ENCODE data around the gene SLC19A2.
"Not testable (repeated sequence)": the region's sequence is repeated elsewhere in the genome, so short reads cannot be mapped to it uniquely, and the experiment has no call there.

SLC19A2 gene, protein sequence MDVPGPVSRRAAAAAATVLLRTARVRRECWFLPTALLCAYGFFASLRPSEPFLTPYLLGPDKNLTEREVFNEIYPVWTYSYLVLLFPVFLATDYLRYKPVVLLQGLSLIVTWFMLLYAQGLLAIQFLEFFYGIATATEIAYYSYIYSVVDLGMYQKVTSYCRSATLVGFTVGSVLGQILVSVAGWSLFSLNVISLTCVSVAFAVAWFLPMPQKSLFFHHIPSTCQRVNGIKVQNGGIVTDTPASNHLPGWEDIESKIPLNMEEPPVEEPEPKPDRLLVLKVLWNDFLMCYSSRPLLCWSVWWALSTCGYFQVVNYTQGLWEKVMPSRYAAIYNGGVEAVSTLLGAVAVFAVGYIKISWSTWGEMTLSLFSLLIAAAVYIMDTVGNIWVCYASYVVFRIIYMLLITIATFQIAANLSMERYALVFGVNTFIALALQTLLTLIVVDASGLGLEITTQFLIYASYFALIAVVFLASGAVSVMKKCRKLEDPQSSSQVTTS

DNA sequence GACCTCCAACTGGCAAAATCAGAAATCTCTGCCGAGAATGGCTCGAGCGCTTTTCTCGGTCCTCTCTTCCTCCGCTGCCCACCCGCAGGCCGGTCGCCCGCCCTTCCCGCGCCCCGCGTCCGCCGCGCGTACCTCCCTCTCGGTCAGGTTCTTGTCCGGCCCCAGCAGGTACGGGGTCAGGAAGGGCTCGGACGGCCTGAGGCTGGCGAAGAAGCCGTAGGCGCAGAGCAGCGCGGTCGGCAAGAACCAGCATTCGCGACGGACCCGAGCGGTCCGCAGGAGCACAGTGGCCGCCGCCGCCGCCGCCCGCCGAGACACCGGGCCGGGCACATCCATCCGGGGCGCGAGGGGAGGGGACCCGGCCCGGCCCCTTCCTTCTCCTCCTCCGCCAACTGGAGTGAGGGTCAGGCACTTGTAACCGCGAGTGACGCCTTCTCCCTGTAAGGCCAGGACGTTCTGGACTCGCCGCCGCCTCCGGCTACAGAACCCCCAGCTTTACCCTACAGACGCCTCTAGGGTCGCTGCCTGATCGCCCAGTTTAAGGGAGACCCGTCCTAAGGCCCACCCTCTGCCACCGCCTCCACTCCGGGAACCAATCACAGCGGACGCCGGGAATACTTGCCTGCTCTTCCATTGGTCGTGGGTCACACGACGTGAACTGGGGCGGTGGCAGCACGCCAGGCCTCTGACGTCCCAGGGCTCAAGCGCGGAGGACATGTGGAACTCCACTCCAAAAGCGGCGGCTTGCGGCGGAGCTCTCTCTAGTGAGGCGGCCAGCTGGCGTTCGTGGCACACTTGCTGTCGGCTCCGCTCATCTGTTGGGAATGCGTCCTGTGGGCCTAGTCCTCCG, at the start of gene SLC19A2:
Gene SLC19A2, minus strand, starts transcription at position 514 of the 850 bp plus-strand sequence. Its CDS starts 178 bp downstream, at position 336.
- peak; percentile 78 to 100 (median 98) for DNase-seq

DNA sequence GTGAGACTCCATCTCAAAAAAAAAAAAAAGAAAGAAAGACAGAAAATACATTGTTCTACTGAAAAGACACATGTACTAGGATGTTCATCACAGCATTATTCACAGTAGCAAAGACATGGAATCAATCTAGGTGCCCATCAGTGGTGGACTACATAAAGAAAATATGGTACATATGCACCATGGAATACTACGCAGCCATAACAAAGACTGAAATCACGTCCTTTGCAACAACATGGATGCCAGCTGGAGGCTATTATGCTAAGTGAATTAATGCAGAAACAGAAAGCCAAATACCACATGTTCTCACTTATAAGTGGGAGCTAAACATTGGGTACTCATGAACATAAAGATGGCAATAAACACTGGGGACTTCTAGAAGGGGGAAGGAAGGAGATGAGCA, 48.9 kb upstream of the SLC19A2 start:
- no peak for DNase-seq

DNA sequence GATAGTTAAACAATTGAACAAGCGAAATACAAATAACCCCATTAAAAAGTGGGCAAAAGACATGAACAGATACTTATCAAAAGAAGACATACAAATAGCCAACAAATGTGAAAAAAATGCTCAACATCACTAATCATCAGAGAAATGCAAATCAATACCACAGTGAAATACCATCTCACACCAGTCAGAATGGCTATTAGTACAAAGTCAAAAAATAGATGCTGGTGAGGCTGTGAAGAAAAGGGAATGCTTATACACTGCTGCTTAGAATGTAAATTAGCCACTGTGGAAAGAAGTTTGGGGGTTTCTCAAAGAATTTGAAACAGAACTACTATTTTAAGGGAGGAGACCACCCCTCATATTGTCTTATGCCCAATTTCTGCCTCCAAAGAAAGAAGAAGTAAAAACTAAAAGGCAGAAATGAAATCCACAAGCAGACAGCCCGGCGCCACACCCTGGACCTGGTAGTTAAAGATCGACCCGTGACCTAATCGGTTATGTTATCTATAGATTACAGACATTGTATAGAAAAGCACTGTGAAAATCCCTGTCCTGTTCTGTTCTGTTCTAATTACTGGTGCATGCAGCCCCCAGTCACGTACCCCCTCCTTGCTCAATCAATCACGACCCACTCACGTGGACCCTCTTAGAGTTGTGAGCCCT, 47.9 kb upstream of the SLC19A2 start:
- not testable (repeated sequence) for DNase-seq

DNA sequence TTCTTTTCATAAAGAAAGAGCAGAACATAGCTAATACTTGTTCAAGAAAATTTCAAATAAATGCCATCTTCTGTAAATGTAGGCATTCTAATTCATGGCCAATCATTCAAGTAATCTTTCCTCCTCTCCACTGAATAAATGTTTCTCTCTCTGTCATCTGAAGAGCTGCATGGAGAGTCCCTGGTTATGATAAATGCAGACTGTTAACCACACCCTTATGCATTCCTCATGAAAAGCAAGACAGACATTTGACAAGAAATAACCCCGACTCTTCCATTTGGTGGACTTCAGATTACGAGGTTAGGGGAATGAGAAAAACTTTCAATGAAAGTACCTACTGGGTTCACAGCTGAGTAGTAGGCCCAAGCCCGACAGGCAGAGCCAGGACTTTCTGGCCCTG, 44.7 kb upstream of the SLC19A2 start:
- no peak for DNase-seq

DNA sequence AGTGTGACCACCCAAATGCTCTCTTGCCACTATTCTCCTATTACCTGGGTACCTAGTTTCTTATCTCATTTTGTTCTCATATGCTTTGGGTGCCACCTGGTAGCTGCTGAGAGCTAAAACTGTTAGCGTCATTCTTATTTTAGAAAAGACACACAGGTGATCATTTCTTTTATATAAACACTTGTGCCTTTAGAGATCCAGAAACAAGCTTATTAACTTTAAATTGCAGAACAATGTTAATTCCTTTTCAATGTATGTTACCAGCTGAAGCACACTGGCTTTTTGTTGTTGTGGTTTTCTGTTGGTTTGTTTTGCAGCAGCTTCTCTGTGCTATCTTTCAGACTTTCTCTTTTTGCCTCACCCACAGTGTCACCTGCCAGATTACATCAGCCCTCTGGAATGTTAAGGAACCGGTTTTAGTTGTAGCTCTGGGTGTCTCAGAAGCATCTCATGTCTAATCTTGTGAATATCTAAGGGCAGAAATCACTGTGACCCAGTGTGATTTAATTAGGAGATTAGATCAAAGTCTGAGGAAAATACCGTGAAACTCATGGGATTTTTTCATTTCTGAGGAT, 43.4 kb upstream of the SLC19A2 start:
- DNase-seq, result no peak

DNA sequence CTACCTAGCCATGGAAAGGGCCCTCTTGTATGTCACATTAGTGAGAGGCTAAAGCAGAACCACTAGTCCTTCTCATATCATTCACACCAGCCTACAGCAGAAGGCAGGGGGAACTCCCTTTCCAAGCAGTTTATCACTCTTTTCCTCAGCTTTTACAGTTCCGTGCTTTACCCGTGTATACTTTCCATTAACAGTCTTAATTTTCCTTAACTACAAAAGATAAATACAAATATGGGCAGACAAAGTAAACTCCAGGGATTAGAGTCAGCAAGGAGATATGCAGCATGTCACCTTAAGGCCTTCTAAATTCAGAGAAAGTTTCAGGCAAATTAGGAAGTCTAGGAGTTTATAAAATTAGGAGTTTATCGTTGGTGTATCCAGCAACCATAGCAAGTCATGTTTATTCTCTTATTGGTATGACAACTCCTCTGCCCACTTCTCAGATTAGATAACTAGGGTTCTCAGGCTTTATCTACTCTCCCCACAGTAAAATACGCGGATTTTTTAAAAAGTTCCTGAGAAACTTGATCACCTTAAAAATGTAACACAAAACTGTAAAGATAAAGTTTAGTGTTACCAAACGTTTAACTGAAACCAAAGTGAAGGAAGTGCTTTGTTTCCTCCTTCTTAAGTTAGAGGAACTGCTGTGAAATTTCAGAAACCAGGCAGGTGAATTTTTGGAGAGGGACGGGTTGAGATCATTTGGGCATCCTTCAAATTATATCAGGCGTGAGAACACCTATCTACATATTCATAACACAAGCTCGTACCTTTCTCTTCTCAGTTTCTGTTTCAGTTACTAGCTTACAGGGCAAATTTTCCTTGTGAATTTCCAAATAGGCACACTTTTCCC, 42.7 kb upstream of the SLC19A2 start:
- no peak for DNase-seq

DNA sequence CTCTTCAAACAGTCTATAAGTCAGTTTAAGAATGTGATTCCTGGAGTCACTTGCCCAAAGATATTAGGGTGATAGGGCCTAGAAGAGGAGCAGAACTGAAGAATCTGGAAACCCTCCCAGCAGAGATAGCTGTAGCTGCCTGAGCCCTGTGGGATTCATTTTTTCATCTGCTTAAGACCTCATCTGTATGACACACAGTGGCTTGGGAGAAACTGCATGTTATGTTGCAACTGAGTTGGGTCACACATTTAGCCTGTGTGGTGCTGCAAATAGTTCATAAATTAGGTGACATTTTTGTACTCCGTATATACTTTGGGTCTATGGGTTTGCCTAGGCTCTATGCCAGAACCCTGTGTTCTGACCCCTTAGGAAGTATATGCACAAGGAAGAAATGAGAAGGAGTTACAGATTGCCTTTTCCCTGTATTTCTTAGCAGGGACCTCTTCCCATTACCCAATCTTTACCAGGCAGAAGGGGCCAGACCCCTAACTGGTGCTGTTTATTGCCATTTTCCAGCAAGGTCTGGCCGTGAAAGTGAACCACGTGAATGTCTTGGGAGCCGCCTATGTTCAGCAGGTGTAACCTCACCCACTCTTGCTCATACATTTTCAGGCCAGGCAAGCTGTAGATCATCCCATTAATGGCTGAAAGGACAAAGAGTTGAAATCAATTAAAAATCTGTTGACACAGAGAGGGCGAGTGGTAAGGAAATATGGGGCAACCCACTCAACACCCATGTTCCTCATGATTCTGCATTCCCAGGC, 41.9 kb upstream of the SLC19A2 start:
- DNase-seq, result no peak

DNA sequence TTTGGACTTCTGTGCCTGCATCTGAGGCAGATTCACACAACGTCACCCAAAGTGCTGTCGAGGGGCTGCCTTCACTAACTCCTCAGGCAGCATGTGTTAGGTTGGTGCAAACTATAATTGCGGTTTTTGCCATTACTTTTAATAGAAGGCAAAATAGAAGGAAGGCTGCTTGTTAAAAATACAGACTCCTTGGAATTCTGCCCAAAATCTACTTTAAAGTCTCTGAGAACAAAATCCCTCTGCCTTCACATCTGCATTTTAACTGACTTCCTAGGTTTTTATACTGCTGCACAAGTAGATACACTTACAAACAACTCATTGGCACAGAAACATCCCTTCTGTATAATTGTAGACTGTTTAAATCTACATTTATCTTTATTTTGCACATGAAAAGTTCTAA, 41.3 kb upstream of the SLC19A2 start:
- DNase-seq, result no peak

DNA sequence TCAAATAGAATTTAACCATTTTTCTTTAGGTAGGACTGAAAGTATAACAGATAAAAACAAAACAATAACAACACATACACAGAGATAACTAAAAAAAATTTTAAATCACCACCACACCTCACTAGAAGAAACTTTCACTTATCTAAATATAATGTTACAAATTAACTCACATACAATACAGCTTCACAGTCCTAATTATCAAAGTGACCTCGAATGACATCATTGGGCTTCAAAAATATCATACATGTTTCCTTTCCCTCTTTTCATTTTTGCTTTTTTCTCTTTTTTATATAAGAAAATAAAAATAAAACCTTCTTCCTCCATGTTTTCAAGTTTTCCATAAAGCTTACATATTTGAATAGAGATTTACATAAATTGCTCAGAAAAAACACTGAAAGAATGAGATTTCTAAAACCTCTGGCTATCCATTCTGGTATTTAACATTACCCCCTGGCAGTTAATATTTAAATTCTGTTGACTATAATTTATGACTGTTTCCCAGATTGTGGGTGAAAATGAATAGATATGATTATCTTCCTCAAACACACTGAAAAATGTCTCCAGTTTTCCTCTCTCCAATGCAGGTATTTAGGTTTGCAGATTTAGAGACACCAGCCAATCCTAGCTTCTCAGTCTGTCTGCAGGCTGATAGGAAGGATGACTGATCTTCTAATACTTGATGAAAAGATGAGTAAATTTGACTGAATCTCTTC, 40.5 kb upstream of the SLC19A2 start:
- no peak for DNase-seq

DNA sequence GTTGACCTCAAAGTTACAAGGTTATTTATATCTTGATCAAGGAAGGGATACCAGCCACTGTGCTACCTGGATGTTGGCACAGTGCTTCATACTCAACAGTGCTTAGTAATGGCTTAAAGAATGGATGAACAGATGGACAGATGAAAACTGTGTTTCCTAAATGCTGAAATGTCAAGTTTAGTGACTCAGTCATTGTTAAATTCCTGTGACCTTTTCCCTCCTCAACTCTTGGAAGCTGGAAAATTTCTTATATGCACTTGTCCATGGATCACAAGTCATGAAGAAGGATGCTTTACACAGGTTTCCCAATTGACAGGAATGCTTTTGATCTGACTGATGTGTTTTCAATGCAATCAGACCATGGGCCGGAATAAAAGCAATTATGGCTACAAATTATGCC, 39.6 kb upstream of the SLC19A2 start:
- no peak for DNase-seq

DNA sequence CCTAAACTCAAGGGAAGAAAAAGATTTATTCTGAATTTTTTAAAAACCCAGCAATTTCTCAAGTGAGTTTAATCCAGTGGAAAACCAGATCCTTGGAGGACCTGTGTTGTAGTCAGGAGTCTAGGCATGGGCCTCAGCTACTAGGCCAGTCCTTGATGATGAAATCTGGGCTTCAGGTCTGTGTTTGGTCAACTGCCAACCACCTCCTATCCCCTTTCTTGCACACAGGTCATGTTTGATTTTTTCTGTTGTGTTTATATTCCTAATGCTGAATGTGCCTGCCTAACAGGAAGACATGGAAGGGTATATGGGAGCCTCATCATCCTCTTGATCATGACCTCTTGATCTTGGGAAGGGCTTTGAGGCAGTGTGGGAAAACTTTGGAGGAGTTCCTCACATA, 38.2 kb upstream of the SLC19A2 start:
- no peak for DNase-seq

DNA sequence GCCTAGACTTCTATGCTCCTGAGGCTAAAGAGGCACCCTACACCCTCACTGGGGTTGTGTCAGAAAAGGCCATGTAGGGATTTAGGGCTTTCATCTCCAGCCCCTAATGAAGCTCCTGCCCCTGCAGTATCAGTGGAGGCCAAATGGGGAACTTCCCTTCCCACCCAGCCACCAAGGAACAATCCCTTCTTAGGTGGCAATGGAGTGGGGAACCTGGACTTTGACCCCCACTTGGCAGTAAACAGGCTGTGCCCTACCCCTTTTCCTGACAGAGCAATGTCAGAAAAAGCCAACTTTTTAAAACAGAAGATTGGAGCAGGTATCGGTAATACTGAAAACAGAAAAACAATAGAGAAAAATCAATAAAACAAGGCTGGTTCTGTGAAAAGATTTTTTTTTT, 35.5 kb upstream of the SLC19A2 start:
- DNase-seq, result no peak

DNA sequence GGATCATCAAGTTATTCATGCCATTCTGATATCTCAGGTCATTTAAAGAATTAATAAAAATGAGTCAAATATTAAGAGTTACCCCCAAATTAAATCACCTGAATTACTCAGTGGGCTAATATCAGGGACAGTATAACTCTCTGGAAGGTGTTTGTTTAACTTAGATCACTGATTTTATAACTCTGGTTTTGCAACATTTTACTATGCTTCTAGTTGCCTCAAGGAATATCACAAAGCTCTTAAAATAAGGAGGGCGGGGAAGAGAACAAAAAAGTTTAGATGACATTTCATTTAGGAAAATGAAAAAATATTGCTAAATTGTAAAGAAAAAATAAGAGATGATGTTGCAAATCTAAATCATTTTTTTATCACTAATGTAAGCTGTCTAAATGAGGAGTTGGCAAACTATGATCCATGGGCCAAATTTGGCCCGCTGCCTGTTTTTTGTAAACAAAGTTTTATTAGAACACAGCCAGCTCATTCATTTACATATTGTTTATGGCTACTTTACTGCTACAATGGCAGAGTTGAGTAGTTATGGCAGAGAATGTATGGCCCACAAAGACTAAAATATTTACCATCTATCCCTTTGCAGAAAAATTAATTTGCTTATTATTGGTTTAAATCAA, 31.9 kb upstream of the SLC19A2 start:
- DNase-seq, result no peak

DNA sequence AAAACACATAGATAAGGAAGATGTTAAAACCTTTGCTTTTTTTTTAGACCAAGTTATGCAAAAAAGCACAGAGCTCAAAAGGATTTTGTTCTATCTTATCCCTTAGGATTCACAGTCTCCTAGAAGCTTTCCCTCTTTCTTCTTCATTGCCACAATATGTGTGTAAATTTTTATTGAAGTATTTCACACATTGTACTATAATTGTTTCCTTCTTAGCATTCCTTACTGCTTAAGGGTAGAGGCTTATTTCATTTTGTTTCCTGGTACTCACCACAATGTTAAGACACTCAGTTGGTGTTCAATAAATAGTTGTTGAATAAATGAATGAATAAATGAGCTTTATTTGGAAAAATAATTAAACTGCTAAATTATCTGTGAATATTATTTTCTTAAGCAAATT, 29.9 kb upstream of the SLC19A2 start:
- no peak for DNase-seq

DNA sequence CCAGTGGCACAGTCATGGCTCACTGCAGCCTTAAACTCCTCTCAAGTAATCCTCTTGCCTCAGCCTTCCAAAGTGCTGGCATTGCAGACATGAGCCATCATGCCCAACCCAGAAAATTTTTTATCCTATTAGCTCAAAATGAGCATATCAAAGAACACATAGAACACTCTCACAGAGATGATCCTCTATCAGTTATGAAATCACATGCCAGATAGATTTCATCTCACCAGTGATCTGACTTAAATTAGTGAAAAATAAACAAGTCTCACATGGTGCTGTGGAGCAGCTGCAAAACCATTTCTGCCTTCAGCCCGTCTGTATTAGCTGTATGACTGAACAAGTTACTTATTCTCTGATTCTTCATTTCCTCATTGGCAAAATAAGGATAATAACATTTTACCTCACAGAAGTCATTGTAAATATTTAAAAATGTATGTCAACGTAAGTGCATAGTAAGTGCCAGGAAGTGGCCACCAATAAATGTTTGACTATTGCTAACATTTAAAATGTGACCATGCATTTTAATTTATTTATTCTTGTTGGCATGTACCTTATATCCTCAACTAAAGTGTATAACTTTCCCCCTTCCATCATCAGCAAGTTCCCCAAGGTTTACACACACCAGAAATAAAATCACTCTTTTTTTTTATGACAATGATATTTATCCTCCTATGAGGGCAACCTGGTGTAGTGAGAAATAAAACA, 29.0 kb upstream of the SLC19A2 start:
- DNase-seq, result no peak

DNA sequence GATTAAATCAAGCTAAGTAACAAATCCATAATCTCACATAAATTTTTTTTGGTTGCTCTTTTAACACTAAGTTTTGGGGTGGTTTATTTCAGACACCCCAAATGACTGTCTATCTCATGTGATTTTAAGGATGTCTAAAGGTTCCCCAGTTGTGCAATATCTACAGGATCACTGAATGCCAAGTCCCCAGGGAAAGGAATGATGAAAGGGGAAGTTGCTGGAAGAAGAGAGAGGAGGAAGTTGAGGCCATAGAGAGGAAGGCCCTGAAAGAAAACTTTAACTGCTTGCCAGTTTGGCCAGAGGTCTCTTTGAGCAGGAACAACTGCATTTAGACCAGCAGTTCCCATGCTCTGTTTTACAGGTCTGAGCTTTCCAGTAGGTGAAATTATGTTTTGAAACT, 27.5 kb upstream of the SLC19A2 start:
- DNase-seq, result no peak

DNA sequence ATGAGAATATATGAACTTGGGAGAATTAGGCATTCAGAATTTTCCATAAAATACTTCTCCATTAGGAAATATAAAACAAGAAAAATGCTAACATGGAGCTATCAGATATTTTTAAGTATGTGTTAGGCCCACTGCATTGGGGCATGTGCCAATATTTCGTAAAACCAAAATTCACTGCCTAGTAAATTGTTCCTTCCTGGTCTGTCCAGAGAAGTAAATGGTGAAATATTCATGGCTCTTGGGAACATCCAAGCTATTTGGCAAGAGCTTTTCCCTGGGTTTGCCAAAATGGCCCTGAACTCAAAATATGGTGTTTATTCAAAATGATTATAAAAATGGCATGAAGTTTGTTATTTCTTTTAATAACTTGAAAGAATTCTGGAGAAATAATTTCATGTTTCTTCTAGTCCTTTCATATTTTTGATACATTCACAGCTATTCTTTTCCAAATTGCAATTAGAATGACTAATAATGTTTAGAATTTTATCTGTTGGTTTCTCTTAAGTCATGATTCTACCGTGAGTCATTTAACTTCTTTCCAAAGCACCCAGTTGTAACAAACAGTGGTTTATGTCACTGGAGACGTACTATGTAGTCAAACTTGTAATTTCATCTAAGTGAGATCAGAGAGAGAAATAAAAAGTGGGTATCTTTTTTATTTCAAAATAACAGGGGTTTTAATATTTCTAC, 25.7 kb upstream of the SLC19A2 start:
- no peak for DNase-seq
